Measurements from ENCODE around the gene CACNA2D3.

- TF ChIP-seq, protein P1, sequence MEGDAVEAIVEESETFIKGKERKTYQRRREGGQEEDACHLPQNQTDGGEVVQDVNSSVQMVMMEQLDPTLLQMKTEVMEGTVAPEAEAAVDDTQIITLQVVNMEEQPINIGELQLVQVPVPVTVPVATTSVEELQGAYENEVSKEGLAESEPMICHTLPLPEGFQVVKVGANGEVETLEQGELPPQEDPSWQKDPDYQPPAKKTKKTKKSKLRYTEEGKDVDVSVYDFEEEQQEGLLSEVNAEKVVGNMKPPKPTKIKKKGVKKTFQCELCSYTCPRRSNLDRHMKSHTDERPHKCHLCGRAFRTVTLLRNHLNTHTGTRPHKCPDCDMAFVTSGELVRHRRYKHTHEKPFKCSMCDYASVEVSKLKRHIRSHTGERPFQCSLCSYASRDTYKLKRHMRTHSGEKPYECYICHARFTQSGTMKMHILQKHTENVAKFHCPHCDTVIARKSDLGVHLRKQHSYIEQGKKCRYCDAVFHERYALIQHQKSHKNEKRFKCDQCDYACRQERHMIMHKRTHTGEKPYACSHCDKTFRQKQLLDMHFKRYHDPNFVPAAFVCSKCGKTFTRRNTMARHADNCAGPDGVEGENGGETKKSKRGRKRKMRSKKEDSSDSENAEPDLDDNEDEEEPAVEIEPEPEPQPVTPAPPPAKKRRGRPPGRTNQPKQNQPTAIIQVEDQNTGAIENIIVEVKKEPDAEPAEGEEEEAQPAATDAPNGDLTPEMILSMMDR (IDR thresholded peaks at IDR 0.05), result no peak
- TF ChIP-seq POLR2AphosphoS5 (IDR thresholded peaks at IDR 0.05; ENCODE audit: insufficient read depth in 1 of 2, low read depth in 1 of 2), result no peak
- no peak for TF ChIP-seq POLR2A (IDR thresholded peaks at IDR 0.05)
Measured at GRCh38 chr3:54642147-54642546, 519.8 kb downstream of the CACNA2D3 start.
